IPS-18a (cell line): ENCODE results near the gene COL18A1.

Source experiments
- H3K27ac ChIP-seq: one replicate; pipeline ENCODE4 v1.5.1; 2013; ENCODE audit warnings: low read length
- H3K27me3 ChIP-seq: one replicate; pipeline ENCODE4 v1.6.1; 2013; ENCODE audit warnings: mild to moderate bottlenecking, low read length; ENCODE audit not compliant: control insufficient read depth, insufficient read depth
- H3K36me3 ChIP-seq: one replicate; pipeline ENCODE4 v1.6.1; 2013; ENCODE audit warnings: low read depth, low read length; ENCODE audit not compliant: control insufficient read depth
- H3K4me1 ChIP-seq: one replicate; pipeline ENCODE4 v1.6.1; 2013; ENCODE audit warnings: low read depth, low read length; ENCODE audit not compliant: control insufficient read depth
- H3K4me3 ChIP-seq: one replicate; pipeline ENCODE4 v1.5.1; 2013; ENCODE audit warnings: low read length
- H3K9ac ChIP-seq: one replicate; pipeline ENCODE4 v1.6.1; 2013; ENCODE audit warnings: mild to moderate bottlenecking, low read length, moderate library complexity
- H3K9me3 ChIP-seq: one replicate; pipeline ENCODE4 v1.6.1; 2013; ENCODE audit warnings: low read depth, low read length; ENCODE audit not compliant: control insufficient read depth

The COL18A1 gene

GRCh38 chr21:45396620-45396995 is 8.4 kb upstream of the COL18A1 start:
- no peaks in the 10 kb centered on the region for H3K27me3 ChIP-seq
- H3K9ac ChIP-seq = no peak overlapping the region
- no peak overlapping the region for H3K4me3 ChIP-seq
- H3K27ac ChIP-seq = no peak overlapping the region
- H3K4me1 ChIP-seq = no peaks in the 10 kb centered on the region
- H3K9me3 ChIP-seq = no peaks in the 10 kb centered on the region
- no peaks in the 10 kb centered on the region for H3K36me3 ChIP-seq

- H3K9me3 ChIP-seq = no peaks in the 10 kb centered on the region
- no peak overlapping the region for H3K27ac ChIP-seq
- H3K9ac ChIP-seq = no peak overlapping the region
- H3K4me3 ChIP-seq = no peak overlapping the region
- H3K36me3 ChIP-seq = no peaks in the 10 kb centered on the region
- H3K27me3 ChIP-seq = peaks cover 6% of the 10 kb centered on the region
- H3K4me1 ChIP-seq = no peaks in the 10 kb centered on the region
Observed at GRCh38 chr21:45397381-45397780, 7.6 kb upstream of the COL18A1 start.

GRCh38 chr21:45401054-45401518 is 3.9 kb upstream of the COL18A1 start:
- peaks cover 8% of the 10 kb centered on the region for H3K4me1 ChIP-seq

GRCh38 chr21:45401916-45402900 is 2.8 kb upstream of the COL18A1 start:
- Histone ChIP-seq H3K27me3 (peaks cover 26% of the 10 kb centered on the region), H3K9ac (no peak overlapping the region), H3K27ac (no peak overlapping the region), H3K36me3 (no peaks in the 10 kb centered on the region), H3K4me1 (peaks cover 12% of the 10 kb centered on the region), H3K9me3 (no peaks in the 10 kb centered on the region), H3K4me3 (no peak overlapping the region)

More at GRCh38 chr21:45401054-45401518, 3.9 kb upstream of the COL18A1 start:
- Histone ChIP-seq H3K27ac (no peak overlapping the region), H3K27me3 (peaks cover 26% of the 10 kb centered on the region), H3K4me3 (no peak overlapping the region), H3K9me3 (no peaks in the 10 kb centered on the region), H3K36me3 (no peaks in the 10 kb centered on the region), H3K9ac (no peak overlapping the region)

GRCh38 chr21:45403133-45403824 is 1.7 kb upstream of the COL18A1 start:
- Histone ChIP-seq H3K36me3 (no peaks in the 10 kb centered on the region), H3K9ac (no peak overlapping the region), H3K27me3 (peaks cover 26% of the 10 kb centered on the region), H3K9me3 (no peaks in the 10 kb centered on the region), H3K27ac (no peak overlapping the region), H3K4me3 (no peak overlapping the region), H3K4me1 (peaks cover 23% of the 10 kb centered on the region)

GRCh38 chr21:45403825-45404729 is 888 bp upstream of the COL18A1 start:
- Histone ChIP-seq H3K4me3 (peak overlapping the region; percentile 53), H3K36me3 (no peaks in the 10 kb centered on the region), H3K9me3 (no peaks in the 10 kb centered on the region), H3K27ac (no peak overlapping the region), H3K27me3 (peaks cover 26% of the 10 kb centered on the region), H3K9ac (no peak overlapping the region), H3K4me1 (peaks cover 30% of the 10 kb centered on the region)

GRCh38 chr21:45405271-45405818 is 380 bp downstream of the COL18A1 start:
- peak overlapping the region; percentile 82 for H3K4me3 ChIP-seq
- no peaks in the 10 kb centered on the region for H3K9me3 ChIP-seq
- H3K27me3 ChIP-seq = peaks cover 26% of the 10 kb centered on the region
- H3K9ac ChIP-seq = peak overlapping the region; percentile 88
- H3K4me1 ChIP-seq = peaks cover 36% of the 10 kb centered on the region
- H3K27ac ChIP-seq = no peak overlapping the region
- H3K36me3 ChIP-seq = no peaks in the 10 kb centered on the region

- H3K9me3 ChIP-seq = no peaks in the 10 kb centered on the region
- H3K4me3 ChIP-seq = peak overlapping the region; percentile 82
- peak overlapping the region; percentile 88 for H3K9ac ChIP-seq
- peak overlapping the region; percentile 65 for H3K27ac ChIP-seq
- H3K4me1 ChIP-seq = peaks cover 41% of the 10 kb centered on the region
- H3K27me3 ChIP-seq = peaks cover 26% of the 10 kb centered on the region
- no peaks in the 10 kb centered on the region for H3K36me3 ChIP-seq
Observed at GRCh38 chr21:45405819-45406762, 1.1 kb downstream of the COL18A1 start.

- peak overlapping the region; percentile 82 for H3K4me3 ChIP-seq
- no peaks in the 10 kb centered on the region for H3K9me3 ChIP-seq
- H3K4me1 ChIP-seq = peaks cover 41% of the 10 kb centered on the region
- peak overlapping the region; percentile 88 for H3K9ac ChIP-seq
- peaks cover 24% of the 10 kb centered on the region for H3K27me3 ChIP-seq
- H3K27ac ChIP-seq = peak overlapping the region; percentile 65
- H3K36me3 ChIP-seq = no peaks in the 10 kb centered on the region
Observed at GRCh38 chr21:45406801-45407628, 2.0 kb downstream of the COL18A1 start.
